ENCODE data around the gene USP17L13.
"Not testable (repeated sequence)": the region's sequence is repeated elsewhere in the genome, so short reads cannot be mapped to it uniquely, and the experiment has no call there.

Gene USP17L13

GRCh38 chr4:9224596-9224995, at the start of gene USP17L13:
TSS of gene USP17L13 (plus strand) at chr4:9224896. CDS start at chr4:9224896, 0 bp downstream.
- DNase-seq (ENCODE audit: low spot score) = not testable (repeated sequence)

- not testable (repeated sequence) for DNase-seq (ENCODE audit: low spot score)
These were observed 14.3 kb upstream of the USP17L13 start, which contains the start of gene USP17L10 for GRCh38 chr4:9210357-9210756. TSS of gene USP17L10 (plus strand) at chr4:9210657. CDS start at chr4:9210657, 0 bp downstream.

- DNase-seq (ENCODE audit: low spot score) = not testable (repeated sequence)
These were observed 10.0 kb upstream of the USP17L13 start for GRCh38 chr4:9214701-9215100.

GRCh38 chr4:9215105-9215504, 9.6 kb upstream of the USP17L13 start, which contains the start of gene USP17L11:
TSS of gene USP17L11 (plus strand) at chr4:9215405. CDS start at chr4:9215405, 0 bp downstream.
- not testable (repeated sequence) for DNase-seq (ENCODE audit: low spot score)

GRCh38 chr4:9219852-9220251, 4.8 kb upstream of the USP17L13 start, which contains the start of gene USP17L12:
TSS of gene USP17L12 (plus strand) at chr4:9220152. CDS start at chr4:9220152, 0 bp downstream.
- DNase-seq (ENCODE audit: low spot score) = not testable (repeated sequence)

GRCh38 chr4:9230249-9230648, 5.6 kb downstream of the USP17L13 start:
- DNase-seq (ENCODE audit: low spot score) = not testable (repeated sequence)

GRCh38 chr4:9234085-9234484, 9.4 kb downstream of the USP17L13 start, which contains the start of gene USP17L15:
TSS of gene USP17L15 (plus strand) at chr4:9234385. CDS start at chr4:9234385, 0 bp downstream.
- DNase-seq (ENCODE audit: low spot score) = not testable (repeated sequence)

- DNase-seq (ENCODE audit: low spot score) = not testable (repeated sequence)
These were observed 13.8 kb downstream of the USP17L13 start for GRCh38 chr4:9238461-9238860.

- DNase-seq (ENCODE audit: low spot score) = not testable (repeated sequence)
These were observed 18.9 kb downstream of the USP17L13 start, which contains the start of gene USP17L17 for GRCh38 chr4:9243579-9243978. TSS of gene USP17L17 (plus strand) at chr4:9243879. CDS start at chr4:9243879, 0 bp downstream.

GRCh38 chr4:9247953-9248680, 23.4 kb downstream of the USP17L13 start, which contains the start of gene USP17L18:
TSS of gene USP17L18 (plus strand) at chr4:9248630. CDS start at chr4:9248630, 0 bp downstream.
- not testable (repeated sequence) for DNase-seq (ENCODE audit: low spot score)

- not testable (repeated sequence) for DNase-seq (ENCODE audit: low spot score)
These were observed 28.4 kb downstream of the USP17L13 start, which contains the start of gene USP17L19 for GRCh38 chr4:9253078-9253477. TSS of gene USP17L19 (plus strand) at chr4:9253378. CDS start at chr4:9253378, 0 bp downstream.

- not testable (repeated sequence) for DNase-seq (ENCODE audit: low spot score)
These were observed 33.1 kb downstream of the USP17L13 start, which contains the start of gene USP17L20 for GRCh38 chr4:9257824-9258223. TSS of gene USP17L20 (plus strand) at chr4:9258124. CDS start at chr4:9258124, 0 bp downstream.

- not testable (repeated sequence) for DNase-seq (ENCODE audit: low spot score)
These were observed 37.9 kb downstream of the USP17L13 start, which contains the start of gene USP17L21 for GRCh38 chr4:9262572-9262971. TSS of gene USP17L21 (plus strand) at chr4:9262872. CDS start at chr4:9262872, 0 bp downstream.

GRCh38 chr4:9267319-9267718, 42.6 kb downstream of the USP17L13 start, which contains the start of gene USP17L22:
TSS of gene USP17L22 (plus strand) at chr4:9267619. CDS start at chr4:9267619, 0 bp downstream.
- not testable (repeated sequence) for DNase-seq (ENCODE audit: low spot score)

- not testable (repeated sequence) for DNase-seq (ENCODE audit: low spot score)
These were observed 47.0 kb downstream of the USP17L13 start for GRCh38 chr4:9271719-9272118.

All from hematopoietic multipotent progenitor cell treated with erythropoietin and hydrocortisone succinate and interleukin-3 and kit ligand, for 17 days (in vitro differentiated cells).